HepG2 (cell line): ENCODE data around the gene CUL9. TPM values are rescaled to one million over a fixed set of nuclear protein-coding genes. Genes with fewer than 3 reads are reported as not detected.
A peak's percentile ranks its signal among the peaks of the same experiment; 100 is the strongest.

Experiments
- ATF5 ChIP-seq: sonication (generic); formaldehyde crosslinking; IDR thresholded peaks from 2 replicates; pipeline ENCODE4 v1.4.0; 2020; ENCODE audit warnings: mild to moderate bottlenecking, low read depth, missing genetic modification reagents
- DMTF1 ChIP-seq: sonication (generic); formaldehyde crosslinking; IDR thresholded peaks from 2 replicates; pipeline ENCODE4 v1.4.0; 2020; ENCODE audit warnings: mild to moderate bottlenecking, missing genetic modification reagents
- ETS1 ChIP-seq: sonication (generic); formaldehyde crosslinking; IDR thresholded peaks from 2 replicates; pipeline ENCODE4 v1.4.0; 2020; ENCODE audit warnings: missing genetic modification reagents
- GPBP1L1 ChIP-seq: sonication (generic); formaldehyde crosslinking; IDR thresholded peaks from 2 replicates; pipeline ENCODE4 v1.5.0; 2020; ENCODE audit warnings: mild to moderate bottlenecking, missing genetic modification reagents
- HDAC2 ChIP-seq: sonication (generic); formaldehyde crosslinking; IDR thresholded peaks from 2 replicates; pipeline ENCODE4 v1.4.0; 2020; ENCODE audit warnings: missing genetic modification reagents
- HIVEP1 ChIP-seq: sonication (generic); formaldehyde crosslinking; IDR thresholded peaks from 2 replicates; pipeline ENCODE4 v1.4.0; 2020; ENCODE audit warnings: mild to moderate bottlenecking, missing genetic modification reagents
- KDM6A ChIP-seq: IDR thresholded peaks from 2 replicates; pipeline ENCODE4 v1.6.1; 2016; ENCODE audit warnings: low read depth
- LCORL ChIP-seq, 2 experiments: fragments of 450-650 bp in 1 of 2; sonication (generic) in 1 of 2; formaldehyde crosslinking in 1 of 2; IDR thresholded peaks; 2 replicates each; pipeline versions ENCODE4 v1.5.0 to v1.6.1; 2017 to 2020; ENCODE audit warnings: antibody characterized with exemption in 1 of 2, missing genetic modification reagents in 1 of 2
- MEF2D ChIP-seq: sonication (generic); formaldehyde crosslinking; IDR thresholded peaks from 2 replicates; pipeline ENCODE4 v1.5.1; 2020; ENCODE audit warnings: mild to moderate bottlenecking, missing genetic modification reagents
- MTF2 ChIP-seq: sonication (generic); formaldehyde crosslinking; IDR thresholded peaks from 2 replicates; pipeline ENCODE4 v1.5.0; 2020; ENCODE audit warnings: missing genetic modification reagents, borderline replicate concordance
- NR2F1 ChIP-seq, 2 experiments: fragments of 450-650 bp in 1 of 2; formaldehyde crosslinking in 1 of 2; IDR thresholded peaks; 2 replicates each; pipeline versions ENCODE4 v1.5.0 to v1.6.1; 2016 to 2020; ENCODE audit warnings: mild to moderate bottlenecking in 1 of 2, missing compliant biosample characterization in 1 of 2, missing genetic modification reagents in 1 of 2, moderate library complexity in 1 of 2
- PHF8 ChIP-seq: sonication (generic); formaldehyde crosslinking; IDR thresholded peaks from 2 replicates; pipeline ENCODE4 v1.5.0; 2020; ENCODE audit warnings: missing genetic modification reagents
- PRPF4 ChIP-seq: fragments of 200-400 bp; formaldehyde crosslinking; IDR thresholded peaks from 2 replicates; pipeline ENCODE4 v1.6.1; 2016; ENCODE audit warnings: low read length, low read depth; ENCODE audit not compliant: poor library complexity, severe bottlenecking
- RAD21 ChIP-seq: fragments of 450-650 bp; formaldehyde crosslinking; IDR thresholded peaks from 2 replicates; pipeline ENCODE4 v1.5.0; 2020; ENCODE audit warnings: mild to moderate bottlenecking
- SP1 ChIP-seq, 2 experiments: fragments of 450-650 bp in 1 of 2; sonication (generic) in 1 of 2; formaldehyde crosslinking in 1 of 2; IDR thresholded peaks; 2 replicates each; pipeline versions ENCODE4 v1.4.0 to v1.6.1; 2016 to 2020; ENCODE audit warnings: missing genetic modification reagents in 1 of 2
- XBP1 ChIP-seq: sonication (generic); formaldehyde crosslinking; IDR thresholded peaks from 2 replicates; pipeline ENCODE4 v1.5.0; 2020; ENCODE audit warnings: missing genetic modification reagents
- XRCC5 ChIP-seq: fragments of 200-400 bp; formaldehyde crosslinking; optimal IDR thresholded peaks from 2 replicates; pipeline ENCODE3; 2017; ENCODE audit warnings: mild to moderate bottlenecking, low read length
- ZBTB21 ChIP-seq: sonication (generic); formaldehyde crosslinking; IDR thresholded peaks from 2 replicates; pipeline ENCODE4 v1.4.0; 2020; ENCODE audit warnings: missing genetic modification reagents
- ZIK1 ChIP-seq: sonication (generic); formaldehyde crosslinking; IDR thresholded peaks from 2 replicates; pipeline ENCODE4 v1.5.0; 2020; ENCODE audit warnings: mild to moderate bottlenecking, low read depth, missing genetic modification reagents, borderline replicate concordance
- ZMAT3 ChIP-seq: sonication (generic); formaldehyde crosslinking; conservative IDR thresholded peaks from 2 replicates; pipeline ENCODE4 v1.7.0; 2021; ENCODE audit warnings: missing genetic modification reagents
- ZNF326 ChIP-seq: sonication (generic); formaldehyde crosslinking; IDR thresholded peaks from 2 replicates; pipeline ENCODE4 v1.4.0; 2020; ENCODE audit warnings: missing genetic modification reagents, borderline replicate concordance
- ZNF34 ChIP-seq: sonication (generic); formaldehyde crosslinking; IDR thresholded peaks from 2 replicates; pipeline ENCODE4 v1.4.0; 2020; ENCODE audit warnings: mild to moderate bottlenecking, missing genetic modification reagents, borderline replicate concordance
- ZNF777 ChIP-seq: sonication (generic); formaldehyde crosslinking; IDR thresholded peaks from 2 replicates; pipeline ENCODE4 v1.4.0; 2020; ENCODE audit warnings: missing genetic modification reagents
- polyA plus RNA-seq, 8 experiments: library from polyadenylated mRNA; depleted of rRNA in 3 of 8; stranded (reverse) in 7 of 8; unstranded in 1 of 8; fragments of >200 nt; fragmentation: Illumina TruSeq in 4 of 8; extraction: Trizol in 4 of 8; gene quantifications; 2 replicates each; pipeline versions ENCODE4 v1.2.1 to v1.2.3, GENCODE V29; 2011 to 2016; ENCODE audit warnings: low read depth in 4 of 8, missing spikeins in 1 of 8, mixed read lengths in 1 of 8; ENCODE audit not compliant: insufficient read depth in 1 of 8
- total RNA-seq, 5 experiments: library from RNA; depleted of rRNA; stranded (reverse); fragments of >200 nt; fragmentation: Illumina TruSeq; extraction: Trizol; gene quantifications; 2 replicates each; pipeline ENCODE4 v1.2.3, GENCODE V29; 2016; ENCODE audit warnings: low read depth in 1 of 5
- TF ChIP-seq, protein P1 (sequence below): sonication (generic); formaldehyde crosslinking; IDR thresholded peaks from 2 replicates; pipeline ENCODE4 v1.8.1; 2023; ENCODE audit warnings: missing genetic modification reagents, mild to moderate bottlenecking, borderline replicate concordance

The CUL9 gene
- total and polyA plus RNA-seq, 2 of the 13 experiments (the other 11 are each of a cell fraction or from before 2014, with no cell fraction given): 11.4 to 13.7 TPM

DNA sequence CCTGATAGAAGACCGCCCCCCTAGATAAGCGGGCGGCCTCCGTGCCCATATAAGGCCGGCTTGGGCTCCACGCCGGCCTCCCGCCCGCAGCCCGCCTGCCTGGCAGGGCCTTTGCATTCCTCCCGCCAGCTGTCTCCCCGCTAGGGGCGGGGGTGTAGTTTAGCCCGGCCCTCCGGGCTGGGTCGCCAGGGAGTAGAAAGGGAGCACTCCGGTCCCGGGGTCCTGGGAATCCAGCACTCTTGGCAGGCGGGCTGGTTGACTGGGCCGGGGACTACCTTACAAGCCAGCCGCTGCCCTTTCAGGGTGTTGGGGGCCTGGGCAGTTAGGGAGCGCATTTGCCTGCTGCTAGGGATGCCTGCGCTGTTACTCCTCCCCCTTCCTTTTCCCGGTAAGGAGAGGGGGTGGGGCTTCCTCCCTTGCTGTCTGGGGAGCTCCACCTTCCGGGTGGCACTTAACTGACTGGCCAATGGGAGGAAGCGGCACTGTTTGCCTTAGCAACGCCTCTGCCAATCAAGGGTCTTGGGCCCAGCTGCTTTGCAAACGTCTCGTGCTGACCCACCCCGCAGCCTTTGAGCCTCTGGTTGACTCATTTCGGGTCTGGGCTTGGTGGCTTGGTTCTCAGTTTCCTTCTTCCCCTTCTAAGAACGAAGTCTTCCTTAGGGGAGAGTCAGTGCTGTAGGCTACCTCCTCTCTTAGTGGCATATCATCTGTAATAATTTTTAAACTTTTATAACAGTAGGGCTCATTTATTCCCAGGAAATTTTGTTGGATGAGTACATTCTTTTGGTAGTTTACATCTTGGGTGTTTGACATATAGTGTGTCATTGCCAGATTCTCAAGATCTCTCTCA, 7.5 kb upstream of the CUL9 start (continued):
- TF ChIP-seq DMTF1: no peak
- no peak for TF ChIP-seq PRPF4
- TF ChIP-seq LCORL (IDR thresholded peaks at IDR 0.05): no peak
- peak; percentile 79 for TF ChIP-seq LCORL (CRISPR knock-in tag; IDR thresholded peaks at IDR 0.05)
- TF ChIP-seq ZNF326 (CRISPR knock-in tag): no peak
- TF ChIP-seq, protein P1, sequence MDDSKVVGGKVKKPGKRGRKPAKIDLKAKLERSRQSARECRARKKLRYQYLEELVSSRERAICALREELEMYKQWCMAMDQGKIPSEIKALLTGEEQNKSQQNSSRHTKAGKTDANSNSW (CRISPR knock-in tag): no peak
- no peak for TF ChIP-seq ETS1
- no peak for TF ChIP-seq NR2F1 (CRISPR knock-in tag; IDR thresholded peaks at IDR 0.05)
- TF ChIP-seq ZNF34 (CRISPR knock-in tag): no peak
- peak; percentile 74; the same call in 1 of the 2 replicates for TF ChIP-seq HIVEP1
- no peak for TF ChIP-seq SP1 (IDR thresholded peaks at IDR 0.05)
- peak; percentile 57 for TF ChIP-seq SP1 (CRISPR knock-in tag; IDR thresholded peaks at IDR 0.05)
- peak; percentile 65; the same call in 1 of the 2 replicates for TF ChIP-seq MEF2D (CRISPR knock-in tag)
- TF ChIP-seq PHF8 (CRISPR knock-in tag): peak; percentile 59
- TF ChIP-seq HDAC2: peak; percentile 72; the same call in 1 of the 2 replicates
- peak; percentile 49; the same call in 1 of the 2 replicates for TF ChIP-seq RAD21 (CRISPR knock-in tag)
- no peak for TF ChIP-seq ZIK1 (CRISPR knock-in tag)
- TF ChIP-seq ZNF777: peak; percentile 21; the same call in 1 of the 2 replicates
- TF ChIP-seq ATF5: 0 out of 2 replicates have a peak, but pooled peaks have one; percentile 77
- no peak for TF ChIP-seq KDM6A (CRISPR knock-in tag)
- no peak for TF ChIP-seq GPBP1L1 (CRISPR knock-in tag)
- TF ChIP-seq ZBTB21 (CRISPR knock-in tag): no peak
- TF ChIP-seq XBP1 (CRISPR knock-in tag): no peak
- TF ChIP-seq ZMAT3 (CRISPR knock-in tag): peak; percentile 26; the same call in 1 of the 2 replicates
- TF ChIP-seq MTF2 (CRISPR knock-in tag): no peak
- TF ChIP-seq XRCC5: peak; percentile 89
